ENCODE measurements around the gene SPDYE2. TPM values are rescaled to one million over a fixed set of nuclear protein-coding genes. Genes with fewer than 3 reads are reported as not detected.
"Not testable (repeated sequence)": the region's sequence is repeated elsewhere in the genome, so short reads cannot be mapped to it uniquely, and the experiment has no call there.

SPDYE2 gene
- polyA plus RNA-seq, 1 experiment = not detected

- CTCF ChIA-PET; H3K36me3 ChIP-seq (ENCODE audit: control insufficient read depth, insufficient read depth, low read length); POLR2A ChIA-PET; DNase-seq (ENCODE audit: low read depth); H3K4me3 ChIP-seq (ENCODE audit: low read depth, low read length); H3K27me3 ChIP-seq (ENCODE audit: control insufficient read depth, insufficient read depth, low read length): not testable (repeated sequence)
Measured at GRCh38 chr7:102593637-102594334, 42.8 kb downstream of the SPDYE2 start.

DNA sequence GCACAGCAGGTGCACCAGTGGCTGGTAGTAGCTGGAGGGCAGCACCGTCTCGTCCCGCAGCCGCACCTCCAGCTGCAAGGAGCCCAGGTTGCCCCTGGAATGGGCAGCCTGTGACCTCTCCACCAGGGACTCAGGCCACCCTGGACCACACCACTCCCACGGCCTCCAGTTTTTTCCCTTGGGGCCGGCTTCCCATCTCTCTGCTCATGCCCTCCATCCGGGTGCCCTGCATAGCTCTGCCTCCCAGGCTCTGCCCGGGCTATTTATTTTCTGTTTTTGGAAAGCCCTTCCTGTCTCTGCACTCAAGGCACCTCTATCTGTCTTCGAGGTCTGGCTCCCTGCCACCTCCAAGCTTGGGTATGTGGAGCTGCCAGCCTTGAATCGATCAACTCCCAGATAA lies 45.0 kb downstream of the SPDYE2 start:
- H3K27me3 ChIP-seq (ENCODE audit: control insufficient read depth, insufficient read depth, low read length); POLR2A ChIA-PET; CTCF ChIA-PET; DNase-seq (ENCODE audit: low read depth); H3K4me3 ChIP-seq (ENCODE audit: low read depth, low read length); H3K36me3 ChIP-seq (ENCODE audit: control insufficient read depth, insufficient read depth, low read length): not testable (repeated sequence)

GRCh38 chr7:102599699-102600098 lies 48.7 kb downstream of the SPDYE2 start:
- H3K4me3 ChIP-seq (ENCODE audit: low read depth, low read length); H3K36me3 ChIP-seq (ENCODE audit: control insufficient read depth, insufficient read depth, low read length); POLR2A ChIA-PET; H3K27me3 ChIP-seq (ENCODE audit: control insufficient read depth, insufficient read depth, low read length); DNase-seq (ENCODE audit: low read depth); CTCF ChIA-PET: not testable (repeated sequence)

DNA sequence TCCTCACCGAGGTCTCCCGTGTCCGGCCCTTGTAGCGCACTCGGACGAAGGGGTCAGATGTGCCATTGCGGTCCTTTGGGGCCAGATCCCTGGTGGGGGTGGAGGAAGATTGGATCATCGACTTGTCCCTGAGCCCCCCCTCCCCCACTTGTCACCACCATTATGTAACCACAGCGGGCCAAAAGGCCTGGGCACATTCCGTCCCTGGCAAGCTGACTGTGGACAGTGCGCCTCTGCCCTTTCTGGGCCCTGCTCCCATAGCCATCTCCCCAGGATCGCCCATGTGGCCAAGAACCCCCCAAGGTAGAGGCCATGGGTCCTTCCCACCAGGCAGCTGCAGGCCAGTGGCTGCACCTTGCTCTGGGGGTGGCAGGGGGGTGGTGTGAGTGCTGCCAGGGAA lies 51.3 kb downstream of the SPDYE2 start:
- POLR2A ChIA-PET; DNase-seq (ENCODE audit: low read depth); H3K4me3 ChIP-seq (ENCODE audit: low read depth, low read length); H3K36me3 ChIP-seq (ENCODE audit: control insufficient read depth, insufficient read depth, low read length); CTCF ChIA-PET; H3K27me3 ChIP-seq (ENCODE audit: control insufficient read depth, insufficient read depth, low read length): not testable (repeated sequence)

GRCh38 chr7:102604431-102605145 lies 53.6 kb downstream of the SPDYE2 start:
- H3K4me3 ChIP-seq (ENCODE audit: low read depth, low read length); CTCF ChIA-PET; POLR2A ChIA-PET; DNase-seq (ENCODE audit: low read depth); H3K36me3 ChIP-seq (ENCODE audit: control insufficient read depth, insufficient read depth, low read length); H3K27me3 ChIP-seq (ENCODE audit: control insufficient read depth, insufficient read depth, low read length): not testable (repeated sequence)

GRCh38 chr7:102606848-102607247 lies 55.8 kb downstream of the SPDYE2 start:
- H3K4me3 ChIP-seq (ENCODE audit: low read depth, low read length); POLR2A ChIA-PET; CTCF ChIA-PET; H3K36me3 ChIP-seq (ENCODE audit: control insufficient read depth, insufficient read depth, low read length); H3K27me3 ChIP-seq (ENCODE audit: control insufficient read depth, insufficient read depth, low read length); DNase-seq (ENCODE audit: low read depth): not testable (repeated sequence)

DNA sequence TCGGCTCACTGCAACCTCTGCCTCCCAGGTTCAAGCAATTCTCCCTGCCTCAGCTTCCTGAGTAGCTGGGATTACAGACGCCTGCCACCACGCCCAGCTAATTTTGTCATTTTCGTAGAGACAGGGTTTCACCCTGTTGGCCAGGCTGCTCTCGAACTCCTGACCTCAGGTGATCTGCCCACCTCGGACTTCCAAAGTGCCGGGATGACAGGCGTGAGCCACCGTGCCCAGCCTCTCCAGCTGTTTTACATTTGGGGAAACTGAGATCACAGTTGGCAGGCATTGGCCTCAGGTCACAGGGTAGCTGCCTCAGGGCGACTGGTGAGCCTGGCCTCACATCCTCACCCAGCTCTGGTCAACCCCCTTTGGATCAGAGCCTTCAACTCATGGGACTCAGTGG lies 58.7 kb downstream of the SPDYE2 start:
- DNase-seq (ENCODE audit: low read depth); POLR2A ChIA-PET; H3K27me3 ChIP-seq (ENCODE audit: control insufficient read depth, insufficient read depth, low read length); CTCF ChIA-PET; H3K36me3 ChIP-seq (ENCODE audit: control insufficient read depth, insufficient read depth, low read length); H3K4me3 ChIP-seq (ENCODE audit: low read depth, low read length): not testable (repeated sequence)

GRCh38 chr7:102610441-102610840 lies 59.4 kb downstream of the SPDYE2 start:
- H3K36me3 ChIP-seq (ENCODE audit: control insufficient read depth, insufficient read depth, low read length); DNase-seq (ENCODE audit: low read depth); H3K27me3 ChIP-seq (ENCODE audit: control insufficient read depth, insufficient read depth, low read length); CTCF ChIA-PET; H3K4me3 ChIP-seq (ENCODE audit: low read depth, low read length); POLR2A ChIA-PET: not testable (repeated sequence)

DNA sequence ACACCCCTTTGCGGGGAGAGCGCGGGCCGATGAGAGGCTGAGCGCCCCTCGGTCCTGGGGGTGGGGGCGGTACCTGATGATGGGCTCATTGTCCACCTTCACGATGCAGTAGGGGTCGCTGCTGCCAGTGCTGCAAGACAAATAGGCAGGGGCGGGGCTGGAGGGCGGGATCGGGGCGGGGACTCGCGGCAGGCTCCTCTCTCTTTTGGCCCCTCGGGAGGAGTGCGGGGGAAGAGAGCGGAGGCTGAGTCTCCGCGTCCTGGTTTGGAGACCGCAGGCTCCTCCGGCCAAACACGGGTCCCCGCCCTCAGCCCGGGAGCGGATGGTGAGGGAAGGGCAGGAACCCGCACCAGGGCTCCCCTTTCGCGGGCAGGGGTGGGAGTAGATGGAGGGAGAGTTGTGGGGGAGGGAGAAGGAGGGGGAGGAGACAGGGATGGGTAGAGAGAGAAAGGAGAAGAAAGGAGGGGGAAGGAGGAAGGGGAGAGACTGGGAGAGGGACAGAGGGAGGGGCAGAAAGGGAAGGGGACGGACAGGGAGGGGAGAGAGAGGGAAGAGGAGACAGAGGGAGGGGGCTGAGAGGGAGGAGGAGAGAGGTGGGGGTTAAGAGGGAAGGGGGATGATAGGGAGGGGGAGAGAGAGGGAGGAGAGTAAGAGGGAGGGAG lies 60.1 kb downstream of the SPDYE2 start:
- H3K27me3 ChIP-seq (ENCODE audit: control insufficient read depth, insufficient read depth, low read length); H3K36me3 ChIP-seq (ENCODE audit: control insufficient read depth, insufficient read depth, low read length); POLR2A ChIA-PET; CTCF ChIA-PET; H3K4me3 ChIP-seq (ENCODE audit: low read depth, low read length); DNase-seq (ENCODE audit: low read depth): not testable (repeated sequence)

DNA sequence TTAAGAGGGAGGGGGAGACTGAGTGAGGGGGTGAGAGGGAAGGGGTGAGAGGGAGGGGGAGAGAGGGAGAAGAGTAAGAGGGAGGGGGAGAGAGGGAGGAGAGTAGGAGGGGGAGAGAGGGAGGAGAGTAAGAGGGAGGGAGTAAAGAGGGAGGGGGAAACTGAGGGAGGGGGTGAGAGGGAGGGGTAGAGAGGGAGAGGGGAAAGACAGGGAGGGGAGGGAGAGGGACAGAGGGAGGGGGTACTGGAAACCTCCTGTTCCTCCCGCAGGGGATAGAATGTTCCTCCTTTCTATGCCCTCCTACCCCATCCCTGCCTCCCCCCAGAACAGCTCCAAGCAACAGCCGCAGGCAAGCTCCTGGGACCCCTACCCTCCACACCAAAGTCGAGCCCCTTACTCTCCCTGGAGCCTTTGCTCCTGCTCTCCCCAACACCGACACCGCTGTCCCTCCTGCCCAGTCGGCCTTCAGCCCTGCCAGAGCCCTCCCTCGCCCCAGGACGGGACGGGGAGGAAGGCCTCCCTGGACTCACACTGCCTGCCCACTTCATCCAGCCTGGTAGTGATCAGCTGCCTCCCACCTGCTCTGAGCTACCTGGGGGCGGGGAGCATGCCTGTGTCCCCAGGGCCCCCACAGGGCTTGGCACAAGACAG lies 60.8 kb downstream of the SPDYE2 start:
- POLR2A ChIA-PET; CTCF ChIA-PET; DNase-seq (ENCODE audit: low read depth); H3K36me3 ChIP-seq (ENCODE audit: control insufficient read depth, insufficient read depth, low read length); H3K27me3 ChIP-seq (ENCODE audit: control insufficient read depth, insufficient read depth, low read length): not testable (repeated sequence)
- H3K4me3 ChIP-seq (ENCODE audit: low read depth, low read length) = peak overlapping the region; percentile 23
